ENCODE data around the gene KIF19.
"Not testable (repeated sequence)": the region's sequence is repeated elsewhere in the genome, so short reads cannot be mapped to it uniquely, and the experiment has no call there.

The KIF19 gene, protein sequence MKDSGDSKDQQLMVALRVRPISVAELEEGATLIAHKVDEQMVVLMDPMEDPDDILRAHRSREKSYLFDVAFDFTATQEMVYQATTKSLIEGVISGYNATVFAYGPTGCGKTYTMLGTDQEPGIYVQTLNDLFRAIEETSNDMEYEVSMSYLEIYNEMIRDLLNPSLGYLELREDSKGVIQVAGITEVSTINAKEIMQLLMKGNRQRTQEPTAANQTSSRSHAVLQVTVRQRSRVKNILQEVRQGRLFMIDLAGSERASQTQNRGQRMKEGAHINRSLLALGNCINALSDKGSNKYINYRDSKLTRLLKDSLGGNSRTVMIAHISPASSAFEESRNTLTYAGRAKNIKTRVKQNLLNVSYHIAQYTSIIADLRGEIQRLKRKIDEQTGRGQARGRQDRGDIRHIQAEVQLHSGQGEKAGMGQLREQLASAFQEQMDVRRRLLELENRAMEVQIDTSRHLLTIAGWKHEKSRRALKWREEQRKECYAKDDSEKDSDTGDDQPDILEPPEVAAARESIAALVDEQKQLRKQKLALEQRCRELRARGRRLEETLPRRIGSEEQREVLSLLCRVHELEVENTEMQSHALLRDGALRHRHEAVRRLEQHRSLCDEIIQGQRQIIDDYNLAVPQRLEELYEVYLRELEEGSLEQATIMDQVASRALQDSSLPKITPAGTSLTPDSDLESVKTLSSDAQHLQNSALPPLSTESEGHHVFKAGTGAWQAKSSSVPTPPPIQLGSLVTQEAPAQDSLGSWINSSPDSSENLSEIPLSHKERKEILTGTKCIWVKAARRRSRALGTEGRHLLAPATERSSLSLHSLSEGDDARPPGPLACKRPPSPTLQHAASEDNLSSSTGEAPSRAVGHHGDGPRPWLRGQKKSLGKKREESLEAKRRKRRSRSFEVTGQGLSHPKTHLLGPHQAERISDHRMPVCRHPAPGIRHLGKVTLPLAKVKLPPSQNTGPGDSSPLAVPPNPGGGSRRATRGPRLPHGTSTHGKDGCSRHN

DNA sequence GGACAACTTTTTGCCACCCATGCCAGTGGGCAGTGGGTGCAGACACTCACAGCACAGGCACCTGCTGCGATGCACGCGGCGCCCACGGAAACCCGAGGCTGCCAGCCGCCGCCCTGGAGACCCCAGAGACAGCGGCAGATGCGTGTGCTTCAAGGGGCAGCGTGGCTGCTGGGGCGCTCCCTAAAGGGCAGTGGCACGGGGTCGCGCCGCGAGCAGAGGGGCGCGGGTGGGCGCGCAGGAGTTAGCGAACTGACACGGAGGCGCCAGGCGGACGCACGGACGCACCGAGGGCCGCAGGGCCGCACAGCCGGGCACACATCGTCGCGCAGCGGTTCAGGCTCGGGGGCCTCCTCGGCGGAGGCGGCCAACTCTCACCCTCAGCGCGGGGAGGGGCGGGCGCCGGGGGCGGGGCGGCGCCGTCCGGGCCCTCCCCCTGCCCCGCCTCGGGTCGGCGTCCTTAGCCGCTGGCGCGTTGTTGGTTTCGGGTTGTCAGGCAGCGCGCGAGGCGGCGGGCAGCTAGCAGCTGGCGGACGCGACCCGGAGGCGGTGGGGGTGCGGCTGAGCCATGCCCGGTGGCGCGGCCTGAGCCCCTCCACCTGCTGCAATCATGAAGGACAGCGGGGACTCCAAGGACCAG lies at the start of gene KIF19:
Gene KIF19, plus strand, starts transcription at position 484 of the 637 bp plus-strand sequence. Its CDS starts 124 bp downstream, at position 608.
- DNase-seq = no peak

DNA sequence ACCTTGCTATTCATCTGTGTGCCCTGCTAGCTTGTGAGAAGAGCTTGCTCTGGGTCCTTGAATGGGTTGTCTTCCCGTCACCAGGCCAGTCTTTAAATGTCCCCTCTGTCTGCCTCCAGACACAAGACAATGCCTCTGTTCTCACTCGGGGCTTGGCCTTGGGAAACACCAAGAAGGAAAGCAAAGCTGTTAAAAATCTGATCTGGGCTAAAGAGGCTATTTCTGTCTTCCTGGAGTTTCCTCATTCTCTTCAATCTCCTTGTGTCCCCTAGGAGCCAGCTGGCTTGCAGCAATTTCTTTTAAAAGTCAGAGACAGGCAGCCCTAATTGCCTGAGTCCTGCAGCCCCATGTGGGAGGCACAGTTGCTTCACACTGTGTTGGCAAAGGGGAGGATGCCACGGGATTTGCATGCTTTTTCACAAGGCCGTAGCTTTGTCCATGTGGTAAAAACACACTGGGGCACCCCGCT lies 49.5 kb upstream of the KIF19 start:
- no peak for DNase-seq

- DNase-seq = no peak
These were observed 48.1 kb upstream of the KIF19 start for GRCh38 chr17:74277935-74278334.

DNA sequence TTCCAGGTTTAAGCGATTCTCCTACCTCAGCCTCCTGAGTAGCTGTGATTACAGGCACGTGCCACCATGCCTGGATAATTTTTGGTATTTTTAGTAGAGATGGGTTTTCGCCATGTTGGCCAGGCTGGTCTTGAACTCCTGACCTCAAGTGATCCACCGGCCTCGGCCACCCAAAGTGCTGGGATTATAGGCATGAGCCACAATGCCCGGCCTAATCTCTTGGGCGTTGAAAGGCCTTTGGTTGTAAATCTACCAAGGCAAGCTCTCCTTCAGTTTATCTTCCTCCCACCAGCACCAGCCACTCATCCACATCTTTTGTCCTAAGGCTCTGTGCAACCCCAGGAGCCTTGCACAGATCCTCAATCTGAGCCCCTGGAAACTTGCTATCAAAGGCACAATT lies 46.4 kb upstream of the KIF19 start:
- DNase-seq = not testable (repeated sequence)

DNA sequence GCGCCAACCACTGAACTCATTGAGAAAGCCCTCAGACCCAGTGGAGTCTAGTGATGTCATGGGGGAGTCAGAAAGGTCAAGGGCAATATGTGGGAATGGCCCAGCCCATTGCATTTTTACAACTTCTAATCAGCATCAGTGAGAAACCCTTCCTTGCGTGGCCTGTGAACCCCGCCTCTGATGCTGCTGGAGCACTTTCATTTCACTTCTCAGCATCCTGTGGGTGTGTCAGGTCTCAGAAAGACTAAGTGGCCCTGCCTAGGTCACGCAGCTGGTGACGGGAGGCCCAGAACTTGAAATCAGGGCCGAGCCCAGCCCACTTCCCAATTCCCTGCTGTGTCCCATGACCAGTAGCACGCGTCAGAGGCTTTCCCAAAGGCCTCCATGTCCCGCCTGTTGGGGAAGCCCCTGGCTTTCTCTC lies 45.9 kb upstream of the KIF19 start:
- DNase-seq = no peak

- DNase-seq = no peak
These were observed 44.2 kb upstream of the KIF19 start for GRCh38 chr17:74281799-74282198.

DNA sequence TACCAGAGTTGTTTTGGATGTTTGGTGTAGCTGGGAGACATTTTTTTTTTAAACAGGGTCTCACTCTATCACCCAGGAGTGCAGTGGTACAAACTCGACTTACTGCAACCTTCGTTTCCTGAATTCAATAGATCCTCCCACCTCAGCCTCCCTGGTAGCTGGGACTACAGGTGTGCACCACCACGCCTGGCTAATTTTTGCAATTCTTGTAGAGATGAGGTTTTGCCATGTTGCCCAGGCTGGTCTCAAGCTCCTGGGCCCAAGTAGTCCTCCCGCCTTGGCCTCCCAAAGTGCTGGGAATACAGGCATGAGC lies 43.8 kb upstream of the KIF19 start:
- DNase-seq = not testable (repeated sequence)

DNA sequence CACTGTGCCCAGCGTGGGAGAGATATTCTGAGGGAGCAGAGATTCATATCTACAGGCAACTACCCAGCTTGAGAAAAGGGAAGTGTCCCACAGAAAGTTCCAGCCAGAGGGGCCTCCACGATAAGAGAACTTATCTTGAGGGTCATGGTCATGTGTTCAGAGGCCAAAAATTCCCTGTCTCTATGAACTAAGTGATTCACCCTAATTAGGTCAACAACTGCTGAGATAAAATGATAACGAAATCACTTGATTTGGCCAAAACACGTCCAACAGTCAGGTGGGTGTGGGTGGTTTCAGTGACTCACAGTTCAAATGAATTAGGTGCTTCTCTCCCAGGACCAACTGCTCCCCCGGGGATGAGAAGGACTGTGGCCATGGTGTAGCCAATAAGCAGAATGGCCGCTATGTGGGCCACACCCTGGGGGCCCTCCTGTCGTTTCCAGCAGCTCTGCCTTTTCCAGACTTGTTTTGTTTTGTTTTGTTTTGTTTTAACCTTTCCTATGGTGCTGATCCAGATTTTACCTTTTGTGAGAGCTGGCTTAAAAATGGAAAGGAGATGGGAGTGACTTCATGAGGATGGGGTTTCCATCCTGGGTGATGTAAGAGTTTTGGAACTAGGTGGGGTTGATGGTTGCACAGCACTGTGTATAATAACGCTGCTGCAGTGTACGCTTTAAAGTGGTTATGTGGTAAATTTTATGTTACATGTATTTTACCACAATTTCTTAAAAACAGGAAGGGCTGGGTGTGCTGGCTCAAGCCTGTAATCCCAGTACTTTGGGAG lies 43.2 kb upstream of the KIF19 start:
- no peak for DNase-seq

DNA sequence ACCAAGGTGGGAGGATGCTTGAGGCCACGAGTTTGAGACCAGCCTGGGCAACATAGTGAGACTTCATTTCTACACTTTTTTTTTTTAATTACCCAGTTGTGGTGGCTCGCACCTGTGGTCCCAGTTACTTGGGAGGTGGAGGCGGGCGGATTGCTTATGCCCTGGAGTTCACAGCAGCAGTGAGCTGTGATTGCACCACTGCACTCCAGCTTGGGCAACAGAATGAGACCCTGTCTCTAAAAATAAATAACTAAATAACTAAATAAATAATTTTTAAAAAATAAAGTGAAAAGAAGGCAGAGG lies 42.7 kb upstream of the KIF19 start:
- DNase-seq = no peak

DNA sequence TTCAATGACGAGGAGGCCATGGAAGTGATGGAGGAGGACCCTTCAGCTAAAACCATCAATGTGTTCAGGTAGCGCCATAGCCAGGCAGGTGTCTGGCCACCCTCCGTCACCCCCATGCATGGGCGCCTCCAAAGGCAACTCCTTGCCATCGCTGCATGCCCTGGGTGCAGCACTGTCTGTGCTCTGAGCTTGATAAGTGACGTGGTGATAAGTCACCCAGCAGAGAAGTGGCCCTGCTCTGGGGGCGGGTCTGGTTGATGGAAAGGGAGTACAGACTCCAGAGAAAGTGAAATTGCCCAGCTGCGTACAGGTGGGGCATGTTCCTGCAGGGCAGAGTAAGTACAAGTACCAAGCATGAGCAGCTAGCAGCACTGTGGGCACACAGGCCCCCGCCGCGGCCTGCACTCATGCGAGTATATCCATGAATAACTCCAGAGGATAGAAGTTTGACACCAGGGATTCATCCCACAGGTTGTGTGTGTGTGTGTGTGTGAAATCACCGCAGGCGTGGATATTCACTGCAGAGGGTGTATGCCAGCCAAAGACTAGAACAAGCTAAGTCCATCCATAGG lies 38.9 kb upstream of the KIF19 start:
- DNase-seq = no peak

GRCh38 chr17:74288785-74289184 lies 37.2 kb upstream of the KIF19 start:
- no peak for DNase-seq

GRCh38 chr17:74289688-74290087 lies 36.3 kb upstream of the KIF19 start:
- no peak for DNase-seq

GRCh38 chr17:74290340-74290739 lies 35.7 kb upstream of the KIF19 start:
- no peak for DNase-seq

GRCh38 chr17:74292495-74292894 lies 33.5 kb upstream of the KIF19 start:
- DNase-seq = no peak

DNA sequence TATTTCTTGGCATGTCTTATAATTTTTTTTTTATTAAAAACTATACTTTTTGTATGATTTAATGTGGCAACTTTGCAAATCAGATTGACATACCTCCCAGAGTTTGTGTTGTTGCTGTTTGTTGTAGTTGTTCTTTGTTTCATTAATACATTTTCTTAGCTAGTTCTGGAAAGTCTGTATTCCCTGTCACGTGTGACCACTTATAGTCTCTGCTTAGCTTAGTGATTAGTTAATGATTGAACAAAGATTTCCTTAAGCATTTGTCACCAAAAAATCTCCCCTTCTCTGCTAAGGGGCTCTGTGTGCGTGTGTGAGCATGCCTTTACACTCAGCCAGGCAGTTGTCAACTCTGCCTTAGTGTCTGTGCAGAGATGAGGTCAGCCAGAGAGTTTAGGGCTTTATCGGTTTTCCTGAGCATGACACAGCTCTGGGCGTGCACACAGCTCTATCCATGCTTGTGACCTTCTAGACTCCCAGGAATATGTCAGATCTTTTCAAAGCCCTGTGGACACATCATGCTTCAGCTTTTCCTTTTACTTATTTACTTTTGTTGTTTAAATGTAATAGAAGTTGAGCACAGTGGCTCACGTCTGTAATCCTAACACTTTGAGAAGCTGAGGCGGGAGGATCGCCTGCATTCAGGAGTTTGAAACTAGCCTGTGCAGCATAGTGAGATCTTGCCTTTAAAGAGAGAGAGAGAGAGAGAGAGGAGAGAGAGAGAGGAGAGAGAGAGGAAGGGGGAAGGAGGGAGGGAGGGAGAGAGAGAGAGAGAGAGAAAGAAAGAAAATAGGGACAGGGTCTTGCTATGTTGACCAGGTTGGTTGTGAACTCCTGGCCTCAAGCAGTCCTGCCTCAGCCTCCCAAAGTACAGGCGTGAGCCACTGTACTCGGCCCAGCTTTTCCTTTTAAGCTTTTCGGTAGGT lies 30.1 kb upstream of the KIF19 start:
- DNase-seq = no peak

DNA sequence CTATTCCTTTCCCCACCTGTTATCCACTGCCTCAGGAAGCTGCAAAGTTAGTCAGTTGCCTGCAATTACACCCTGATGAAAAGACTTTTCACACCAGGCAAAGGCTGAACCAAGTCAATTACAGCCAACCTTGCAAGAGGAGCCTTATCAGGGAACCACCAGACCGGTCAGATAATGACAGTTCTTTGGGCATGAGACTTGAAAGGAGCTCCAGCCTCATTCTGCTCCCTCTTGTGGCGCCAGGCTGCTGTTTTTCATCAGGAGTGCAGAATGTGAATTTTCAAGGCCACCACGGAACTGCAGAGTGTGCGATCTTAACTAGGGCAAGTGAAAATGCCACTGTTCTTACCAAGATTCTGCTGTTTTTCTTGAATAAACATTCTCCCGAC lies 29.5 kb upstream of the KIF19 start:
- peak in 1 of 2 experiments; percentile 40 for DNase-seq

- no peak for DNase-seq
These were observed 28.1 kb upstream of the KIF19 start for GRCh38 chr17:74297941-74298340.

DNA sequence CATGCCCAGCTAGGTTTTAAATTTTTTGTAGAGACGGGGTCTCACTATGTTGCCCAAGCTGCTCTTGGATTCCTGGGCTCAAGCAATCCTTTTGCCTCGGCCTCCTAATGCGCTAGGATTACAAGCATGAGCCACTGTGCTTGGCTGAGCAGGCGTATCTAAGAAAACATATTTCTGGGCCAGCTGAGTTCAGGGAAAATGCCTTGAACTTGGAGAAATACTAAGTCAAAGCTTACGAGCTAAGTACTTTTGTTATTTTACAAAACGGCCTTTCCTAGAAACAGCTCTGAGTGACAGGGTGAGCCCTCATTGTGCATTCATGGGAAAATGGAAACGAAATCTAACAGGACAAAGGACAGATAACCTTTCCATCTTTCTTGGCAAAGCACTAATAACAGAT lies 27.2 kb upstream of the KIF19 start:
- DNase-seq = no peak

DNA sequence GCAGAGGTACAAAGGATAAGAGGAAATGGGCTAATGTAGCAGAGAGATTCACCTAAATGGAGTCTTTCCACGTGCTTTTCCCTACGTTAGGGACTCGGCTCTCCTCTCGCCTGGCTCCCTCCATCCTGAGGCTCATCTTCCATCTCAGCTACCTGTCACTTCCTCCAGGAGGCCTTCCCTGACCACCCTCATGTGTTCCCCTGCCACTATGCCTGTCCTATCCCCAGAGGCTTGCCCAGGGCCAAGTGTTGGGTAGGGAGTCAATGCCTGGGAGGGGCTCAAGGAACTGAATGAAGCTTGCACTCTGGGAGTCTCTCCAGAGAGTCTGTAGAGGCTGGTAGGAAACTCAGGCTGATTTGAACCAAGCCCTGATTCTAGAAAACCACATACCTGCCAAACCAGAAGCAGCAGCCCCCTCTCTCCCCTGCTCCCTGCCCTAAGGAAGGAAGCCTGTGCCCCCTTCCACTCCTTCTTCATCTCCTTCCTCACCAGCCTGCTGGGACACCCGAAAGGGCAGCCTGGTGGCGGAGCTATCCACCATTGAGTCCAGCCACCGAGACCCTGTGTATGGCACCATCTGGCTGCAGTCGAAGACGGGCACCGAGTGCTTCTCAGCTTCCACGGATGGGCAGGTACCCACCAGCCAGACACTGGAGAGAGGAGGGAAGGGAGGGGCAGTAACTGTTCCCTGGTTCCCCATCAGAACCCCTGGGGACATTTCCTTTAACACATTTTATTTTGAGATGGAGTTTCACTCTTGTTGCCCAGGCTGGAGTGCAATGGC lies 26.6 kb upstream of the KIF19 start:
- DNase-seq = no peak

DNA sequence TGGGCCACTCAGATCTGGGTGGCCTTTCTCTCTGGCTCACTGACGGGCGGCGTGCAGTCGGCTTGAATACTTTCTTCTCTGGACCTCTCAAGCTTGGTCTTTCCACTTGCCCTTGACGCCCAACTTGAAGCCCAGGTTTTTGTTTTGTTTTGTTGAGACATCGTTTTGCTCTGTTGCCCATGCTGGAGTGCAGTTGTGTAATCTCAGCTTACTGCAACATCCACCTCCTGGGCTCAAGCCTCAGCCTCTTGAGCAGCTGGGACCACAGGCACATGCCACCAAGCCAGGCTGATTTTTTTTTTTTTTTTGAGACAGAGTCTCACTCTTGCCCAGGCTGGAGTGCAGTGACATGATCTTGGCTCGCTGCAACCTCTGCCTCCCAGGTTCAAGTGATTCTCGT lies 22.7 kb upstream of the KIF19 start:
- DNase-seq = no peak
